ENCODE data around the gene BOLA3.
"Not testable (repeated sequence)": the region's sequence is repeated elsewhere in the genome, so short reads cannot be mapped to it uniquely, and the experiment has no call there.

BOLA3 gene

GRCh38 chr2:74148457-74149246, 940 bp upstream of the BOLA3 start:
- no peak for DNase-seq (ENCODE audit: low spot score)

- DNase-seq (ENCODE audit: low spot score), result no peak
Measured at GRCh38 chr2:74146929-74147726, 584 bp downstream of the BOLA3 start.

- no peak for DNase-seq (ENCODE audit: low spot score)
Measured at GRCh38 chr2:74142340-74142739, 5.4 kb downstream of the BOLA3 start.

- no peak for DNase-seq (ENCODE audit: low spot score)
Measured at GRCh38 chr2:74138600-74139323, 8.9 kb downstream of the BOLA3 start.

GRCh38 chr2:74137651-74138599, 9.8 kb downstream of the BOLA3 start:
- no peak for DNase-seq (ENCODE audit: low spot score)

- DNase-seq (ENCODE audit: low spot score), result no peak
Measured at GRCh38 chr2:74131901-74132300, 15.8 kb downstream of the BOLA3 start.

- DNase-seq (ENCODE audit: low spot score), result no peak
Measured at GRCh38 chr2:74130211-74130995, 17.3 kb downstream of the BOLA3 start.

GRCh38 chr2:74128206-74128605, 19.5 kb downstream of the BOLA3 start:
- no peak for DNase-seq (ENCODE audit: low spot score)

GRCh38 chr2:74123955-74124354, 23.8 kb downstream of the BOLA3 start:
- not testable (repeated sequence) for DNase-seq (ENCODE audit: low spot score)

GRCh38 chr2:74121846-74122245, 25.9 kb downstream of the BOLA3 start:
- not testable (repeated sequence) for DNase-seq (ENCODE audit: low spot score)

- peak; percentile 82 for DNase-seq (ENCODE audit: low spot score)
Measured at GRCh38 chr2:74119912-74120825, 27.5 kb downstream of the BOLA3 start.

GRCh38 chr2:74119339-74119738, 28.4 kb downstream of the BOLA3 start:
- DNase-seq (ENCODE audit: low spot score), result peak; percentile 26

GRCh38 chr2:74111380-74111779, 36.3 kb downstream of the BOLA3 start:
- no peak for DNase-seq (ENCODE audit: low spot score)

GRCh38 chr2:74110537-74110936, 37.2 kb downstream of the BOLA3 start:
- DNase-seq (ENCODE audit: low spot score), result no peak

- DNase-seq (ENCODE audit: low spot score), result no peak
Measured at GRCh38 chr2:74109551-74109950, 38.2 kb downstream of the BOLA3 start.

- no peak for DNase-seq (ENCODE audit: low spot score)
Measured at GRCh38 chr2:74107071-74107470, 40.6 kb downstream of the BOLA3 start.

GRCh38 chr2:74105413-74105812, 42.3 kb downstream of the BOLA3 start:
- no peak for DNase-seq (ENCODE audit: low spot score)

- no peak for DNase-seq (ENCODE audit: low spot score)
Measured at GRCh38 chr2:74104839-74105238, 42.9 kb downstream of the BOLA3 start.

GRCh38 chr2:74103763-74104162, 43.9 kb downstream of the BOLA3 start:
- no peak for DNase-seq (ENCODE audit: low spot score)

GRCh38 chr2:74102516-74102915, 45.2 kb downstream of the BOLA3 start:
- no peak for DNase-seq (ENCODE audit: low spot score)

All from COLO829 (cell line).